Ishikawa (cell line): ENCODE data around the gene AUTS2.

Experiments
- RAD21 ChIP-seq: IDR thresholded peaks from 2 replicates; pipeline ENCODE4 v1.6.1; 2012; ENCODE audit warnings: low read depth
- YY1 ChIP-seq: IDR thresholded peaks from 2 replicates; pipeline ENCODE4 v1.6.1; 2012; ENCODE audit warnings: low read depth
- TF ChIP-seq, protein P1 (sequence below): IDR thresholded peaks from 2 replicates; pipeline ENCODE4 v1.6.1; 2012

GRCh38 chr7:69654381-69654780 lies 56.1 kb downstream of the AUTS2 start:
- no peak for TF ChIP-seq YY1
- TF ChIP-seq, protein P1, sequence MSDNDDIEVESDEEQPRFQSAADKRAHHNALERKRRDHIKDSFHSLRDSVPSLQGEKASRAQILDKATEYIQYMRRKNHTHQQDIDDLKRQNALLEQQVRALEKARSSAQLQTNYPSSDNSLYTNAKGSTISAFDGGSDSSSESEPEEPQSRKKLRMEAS = no peak
- TF ChIP-seq RAD21 = no peak
